NCI-H1105 treated with DMSO at 0.1 percent for 48 hours (cell line): ENCODE results near the gene MID1.

Experiments used
- DNase-seq: peaks from one replicate; lab custom pipeline; 2025; lab: John Stamatoyannopoulos, UW

MID1 gene

GRCh38 chrX:10577853-10578252, 42.5 kb downstream of the MID1 start:
- no peak for DNase-seq

- DNase-seq, result no peak
Measured at GRCh38 chrX:10576777-10577447, 43.5 kb downstream of the MID1 start.

DNA sequence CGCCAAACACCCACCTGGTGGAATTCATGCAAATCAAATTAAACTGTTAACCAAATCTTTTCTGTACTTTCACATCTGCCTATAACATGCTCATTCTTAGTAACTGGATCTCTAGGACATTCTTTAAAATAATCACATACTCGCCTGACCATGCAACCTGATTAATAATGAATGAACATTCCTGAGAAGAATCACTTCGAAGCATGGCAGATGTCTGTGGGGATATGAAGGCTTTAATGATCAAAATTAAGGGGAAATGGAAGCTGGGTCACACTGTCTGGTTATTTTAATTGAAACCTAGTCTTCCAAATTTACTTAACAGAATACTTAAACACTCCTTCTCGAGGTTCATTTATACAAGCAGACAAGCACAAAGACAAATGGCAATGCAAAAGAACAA, 44.2 kb downstream of the MID1 start:
- no peak for DNase-seq

- no peak for DNase-seq
Measured at GRCh38 chrX:10574663-10575062, 45.7 kb downstream of the MID1 start.

- DNase-seq, result no peak
Measured at GRCh38 chrX:10571260-10571659, 49.1 kb downstream of the MID1 start.

DNA sequence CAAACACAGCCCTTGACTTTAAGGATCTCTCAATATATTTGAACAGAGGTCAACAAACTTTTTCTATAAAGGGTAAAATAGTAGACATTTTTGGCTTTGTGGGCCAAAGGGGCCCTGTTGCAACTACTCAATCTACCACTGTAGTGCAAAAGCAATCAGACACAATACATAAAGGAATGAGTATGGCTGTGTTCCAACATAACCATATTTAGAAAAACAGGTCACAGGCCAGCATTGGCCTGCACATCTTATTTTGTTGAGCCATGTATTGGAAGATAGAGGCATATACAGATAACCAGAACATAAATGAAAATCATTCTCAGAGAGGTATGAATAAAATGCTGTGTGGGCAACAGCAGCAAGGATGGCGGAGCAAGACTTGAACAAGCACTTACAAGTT, 49.8 kb downstream of the MID1 start:
- no peak for DNase-seq

DNA sequence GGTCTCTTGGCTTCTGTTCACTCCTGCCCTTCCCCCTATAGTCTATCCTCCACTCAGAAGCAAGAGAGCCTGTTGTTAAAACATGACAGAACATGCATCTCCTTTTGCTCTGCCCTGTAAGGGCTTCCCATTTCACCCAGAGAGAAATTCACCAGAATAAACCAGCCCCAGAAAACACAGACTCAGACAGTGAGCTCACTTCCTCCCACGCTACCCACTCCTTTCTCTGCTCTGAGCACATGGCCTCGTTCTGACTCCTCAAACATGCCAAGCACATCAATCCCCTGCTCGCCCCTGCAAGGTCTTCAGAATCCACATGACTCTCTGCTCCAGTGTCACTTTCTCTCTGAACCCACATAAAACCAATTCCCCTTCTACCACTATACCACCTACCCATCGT, 50.4 kb downstream of the MID1 start:
- DNase-seq, result no peak

GRCh38 chrX:10568428-10568827, 52.0 kb downstream of the MID1 start:
- DNase-seq, result no peak

DNA sequence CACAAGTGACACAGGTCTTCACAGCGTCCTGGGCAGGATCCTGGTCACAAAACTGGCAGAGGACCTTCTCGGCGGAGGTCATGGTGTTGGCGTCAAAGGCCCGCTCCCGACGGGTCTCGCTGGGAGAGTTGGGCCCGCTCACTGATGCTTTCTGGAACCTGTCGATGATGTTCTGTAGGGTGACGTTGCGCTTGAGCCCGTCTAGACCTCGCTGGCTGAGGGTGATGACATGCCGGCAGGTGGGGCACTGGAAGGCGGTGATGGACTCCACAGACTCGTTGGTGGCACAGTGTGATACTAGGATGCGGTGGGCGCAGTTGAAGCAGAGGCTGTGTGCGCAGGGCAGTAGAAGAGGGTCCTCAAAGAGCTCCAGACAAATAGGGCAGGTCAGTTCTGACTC, 53.2 kb downstream of the MID1 start:
- DNase-seq, result no peak

DNA sequence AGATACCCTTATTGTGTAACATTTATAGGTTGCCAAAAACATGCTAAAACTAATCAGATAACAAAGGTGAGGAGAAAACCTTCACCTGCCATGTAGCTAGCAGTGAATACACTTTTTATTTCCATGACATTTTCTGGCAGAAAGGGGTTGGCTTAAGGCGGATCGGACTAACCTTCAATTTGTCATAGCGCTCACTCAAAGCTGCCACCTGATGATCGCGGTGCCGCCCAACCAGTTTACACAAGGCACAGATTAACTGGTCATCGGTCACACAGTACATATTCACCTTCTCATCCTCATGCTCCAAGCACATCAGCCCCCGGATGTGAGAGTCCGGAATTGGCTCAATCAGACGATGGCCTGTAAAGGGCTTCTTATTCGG, 53.7 kb downstream of the MID1 start:
- DNase-seq, result no peak

DNA sequence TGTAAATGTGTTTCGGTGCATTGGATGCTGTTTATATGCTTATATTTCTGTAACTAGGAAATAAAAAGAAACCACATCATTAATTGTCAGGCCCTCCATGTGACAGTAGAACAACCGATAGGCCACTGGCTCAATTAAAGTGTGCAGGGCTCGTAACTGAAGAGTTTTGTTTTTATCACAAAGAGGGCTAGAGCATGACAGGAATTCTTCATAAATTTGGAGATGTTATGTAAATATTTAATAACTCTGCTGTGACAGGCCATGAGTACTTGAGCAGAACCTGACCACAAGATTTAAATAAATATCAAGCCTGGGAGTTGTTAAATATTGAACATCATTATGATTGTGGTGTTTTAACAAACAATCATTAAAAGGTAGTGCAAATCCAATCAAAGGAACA, 55.9 kb downstream of the MID1 start:
- peak; percentile 27 for DNase-seq

- DNase-seq, result no peak
Measured at GRCh38 chrX:10557166-10557565, 63.2 kb downstream of the MID1 start.

GRCh38 chrX:10556405-10556804, 64.0 kb downstream of the MID1 start:
- DNase-seq, result no peak

GRCh38 chrX:10555846-10556245, 64.5 kb downstream of the MID1 start:
- no peak for DNase-seq

- DNase-seq, result no peak
Measured at GRCh38 chrX:10554612-10555270, 65.6 kb downstream of the MID1 start.

- DNase-seq, result peak; percentile 51
Measured at GRCh38 chrX:10549280-10549679, 71.1 kb downstream of the MID1 start.

DNA sequence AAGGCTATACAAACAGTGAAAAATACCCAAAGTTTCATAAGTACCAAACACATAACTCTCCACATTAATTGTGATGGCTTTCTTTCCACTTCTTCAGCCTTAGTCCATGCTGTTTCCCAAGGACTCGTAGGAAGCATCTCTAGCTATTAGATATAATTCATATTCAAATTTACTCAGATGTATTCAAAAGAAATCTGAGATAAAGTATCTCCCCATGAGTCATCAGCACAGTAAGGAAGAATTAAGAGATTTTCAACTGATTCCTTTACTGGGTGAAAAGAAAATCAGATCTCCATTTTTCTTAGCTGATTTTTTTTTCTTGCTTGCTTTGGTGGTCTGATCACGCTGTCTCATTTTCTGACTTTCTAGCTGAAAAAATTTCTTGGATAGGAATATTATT, 71.7 kb downstream of the MID1 start:
- no peak for DNase-seq

DNA sequence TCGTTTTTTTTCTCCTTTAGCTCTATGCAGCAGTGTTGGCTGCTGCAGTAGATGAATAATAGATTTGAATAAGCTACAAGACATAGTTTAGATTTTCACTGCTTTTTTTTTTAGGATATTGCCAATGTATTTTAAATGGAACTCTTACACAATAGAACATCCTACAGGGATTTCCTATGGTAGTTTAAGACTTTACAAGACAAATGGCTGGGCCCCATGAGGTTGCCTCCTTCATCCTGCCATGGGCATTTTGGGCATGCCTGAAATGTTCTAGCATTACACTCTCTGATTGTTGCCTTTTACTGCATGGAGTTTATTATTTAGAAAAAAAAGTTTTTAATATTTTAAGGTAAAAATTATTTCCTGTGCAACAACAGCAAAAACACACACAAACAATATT, 74.5 kb downstream of the MID1 start:
- DNase-seq, result no peak

- DNase-seq, result no peak
Measured at GRCh38 chrX:10542586-10542985, 77.8 kb downstream of the MID1 start.

DNA sequence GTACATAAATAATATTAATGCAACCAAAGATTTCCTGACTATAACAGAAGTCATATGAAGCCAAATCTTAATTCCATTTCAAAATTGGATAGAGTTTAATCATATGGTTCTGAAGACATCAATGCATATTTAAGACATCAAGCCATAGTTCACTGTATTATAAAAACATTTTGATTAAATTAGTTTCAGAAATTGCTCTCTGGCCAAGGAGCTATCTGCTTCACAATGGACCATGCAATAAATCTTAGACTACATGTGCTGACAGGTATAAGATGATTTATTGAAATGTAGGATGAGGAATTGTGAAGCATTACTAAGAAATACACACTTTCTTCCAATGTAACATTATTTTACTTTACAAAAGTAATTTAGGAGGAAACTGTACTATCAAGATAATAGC, 81.6 kb downstream of the MID1 start:
- DNase-seq, result no peak

DNA sequence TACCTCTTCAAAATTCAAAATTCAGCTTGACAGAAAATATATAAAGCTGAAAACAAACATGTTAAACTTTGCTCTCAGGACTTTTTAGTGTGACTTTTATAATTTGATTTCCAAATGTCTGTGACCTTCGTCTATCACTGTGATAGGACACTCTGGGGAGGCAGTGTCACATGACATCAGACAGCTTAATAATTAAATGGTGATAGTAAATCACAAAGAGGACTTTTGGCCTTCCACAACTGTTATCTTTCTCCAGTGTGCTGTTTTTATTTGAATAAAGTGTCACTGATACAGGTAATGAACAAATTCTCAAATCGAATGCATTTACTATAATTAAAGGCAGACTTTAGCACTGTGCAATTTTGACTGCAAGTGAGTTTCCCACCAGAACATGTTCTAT, 83.1 kb downstream of the MID1 start:
- no peak for DNase-seq

- DNase-seq, result no peak
Measured at GRCh38 chrX:10536744-10537143, 83.6 kb downstream of the MID1 start.

DNA sequence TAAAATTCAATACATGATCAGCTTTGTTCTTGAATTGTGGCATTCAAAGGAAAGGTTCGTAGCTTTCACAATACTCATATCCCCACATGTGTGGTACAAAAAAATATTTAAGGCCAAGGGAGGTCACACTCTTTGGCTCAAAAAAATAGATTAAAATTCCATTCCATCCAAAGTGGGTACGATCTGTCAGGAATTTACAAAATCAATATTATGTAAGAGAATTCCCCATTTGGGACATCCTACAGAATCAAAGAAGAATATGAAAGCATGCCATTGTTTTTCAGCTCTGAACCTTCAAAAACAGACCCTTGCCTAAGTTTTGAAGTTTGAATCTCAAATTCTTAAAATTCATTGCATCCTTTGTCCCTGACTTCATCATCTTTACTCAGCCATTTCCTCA, 85.8 kb downstream of the MID1 start:
- DNase-seq, result no peak

GRCh38 chrX:10533696-10534365, 86.6 kb downstream of the MID1 start:
- no peak for DNase-seq
